Measurements from ENCODE around the gene KNCN. TPM values are rescaled to one million over a fixed set of nuclear protein-coding genes. Genes with fewer than 3 reads are reported as not detected.

KNCN gene
- total RNA-seq, 6 experiments from 2014 or later = not detected

- 91% methylated on average over 8 of the region's 12 CpGs for WGBS (ENCODE audit: insufficient coverage, low coverage, low lambda C conversion rate, missing lambda C conversion rate)
- H3K4me1 ChIP-seq = no peaks in the 10 kb centered on the region
- DNase-seq (no peak), ATAC-seq (peak in 2 of 4 donors; percentile 23 to 38)
- intact Hi-C loops (cut with DNase I) = no loop called here
- H3K36me3 ChIP-seq = peaks cover 0 to 43% (median 3%) of the 10 kb centered on the region in 4 donors
- H3K4me3 ChIP-seq = no peak overlapping the region
- H3K9me3 ChIP-seq = no peaks in the 10 kb centered on the region
- TF ChIP-seq CTCF (IDR thresholded peaks at IDR 0.05) (no peak), POLR2A (IDR thresholded peaks at IDR 0.05) (no peak)
- no peak overlapping the region for H3K27ac ChIP-seq
- H3K27me3 ChIP-seq = no peaks in the 10 kb centered on the region
These were observed 34.0 kb upstream of the KNCN start for GRCh38 chr1:46585312-46585938.

DNA sequence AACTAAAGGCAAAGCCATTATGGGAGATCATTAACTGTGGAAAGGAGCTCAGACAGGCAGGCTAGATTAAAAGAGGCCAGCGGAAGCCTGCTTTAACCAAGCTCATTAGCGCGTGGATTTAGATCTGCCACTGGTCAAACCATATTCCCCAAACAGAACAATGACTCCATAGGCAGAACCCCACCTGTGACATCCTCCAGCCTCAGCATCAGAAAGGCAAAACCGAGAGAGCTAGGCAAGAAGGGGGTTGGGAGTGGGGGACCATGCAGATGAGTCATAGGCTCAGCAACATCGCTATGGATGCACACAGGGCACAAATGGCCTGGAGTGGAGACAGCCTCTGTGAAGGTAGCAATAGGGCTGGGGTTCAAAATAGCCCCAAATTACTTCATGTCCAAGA lies 32.0 kb upstream of the KNCN start:
- peaks cover 0 to 33% (median 2%) of the 10 kb centered on the region in 4 donors for H3K36me3 ChIP-seq
- intact Hi-C loops (cut with DNase I) = no loop called here
- 40% methylated on average over 1 of the region's 5 CpGs for WGBS (ENCODE audit: insufficient coverage, low coverage, low lambda C conversion rate, missing lambda C conversion rate)
- H3K9me3 ChIP-seq = no peaks in the 10 kb centered on the region
- DNase-seq (no peak), ATAC-seq (no peak)
- no peaks in the 10 kb centered on the region for H3K27me3 ChIP-seq
- no peaks in the 10 kb centered on the region for H3K4me1 ChIP-seq
- TF ChIP-seq POLR2A (IDR thresholded peaks at IDR 0.05) (no peak), CTCF (IDR thresholded peaks at IDR 0.05) (no peak)
- H3K27ac ChIP-seq = no peak overlapping the region
- H3K4me3 ChIP-seq = no peak overlapping the region

DNA sequence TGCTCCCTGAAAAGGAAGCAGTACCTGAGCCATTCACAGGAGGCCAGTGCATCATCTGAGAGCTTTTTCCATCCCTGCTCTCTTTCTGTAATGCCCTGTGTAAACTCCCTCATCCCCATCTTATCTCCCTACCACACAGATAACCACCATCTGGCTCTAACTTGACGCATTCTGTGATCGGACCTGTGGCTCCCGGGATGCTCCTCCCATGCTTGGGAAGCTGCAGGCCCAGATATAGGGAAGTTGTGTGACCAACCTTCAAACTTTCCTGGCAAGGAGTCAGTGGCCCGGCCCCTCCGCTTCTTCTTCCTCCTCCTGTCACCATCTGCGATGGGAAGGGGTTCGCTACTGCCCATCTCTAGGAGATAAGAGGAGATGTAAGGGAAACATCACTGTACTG lies 31.5 kb upstream of the KNCN start:
- peaks cover 0 to 33% (median 2%) of the 10 kb centered on the region in 4 donors for H3K36me3 ChIP-seq
- no peak for TF ChIP-seq POLR2A (IDR thresholded peaks at IDR 0.05)
- TF ChIP-seq CTCF (IDR thresholded peaks at IDR 0.05) = no peak
- H3K27me3 ChIP-seq = no peaks in the 10 kb centered on the region
- H3K4me3 ChIP-seq = no peak overlapping the region
- intact Hi-C loops (cut with DNase I) = no loop called here
- 78% methylated on average over 6 of the region's 7 CpGs for WGBS (ENCODE audit: insufficient coverage, low coverage, low lambda C conversion rate, missing lambda C conversion rate)
- no peaks in the 10 kb centered on the region for H3K9me3 ChIP-seq
- DNase-seq (peak in 1 of 3 donors; percentile 44), ATAC-seq (no peak)
- no peaks in the 10 kb centered on the region for H3K4me1 ChIP-seq
- H3K27ac ChIP-seq = no peak overlapping the region

GRCh38 chr1:46581681-46582455 lies 30.4 kb upstream of the KNCN start:
- H3K9me3 ChIP-seq = no peaks in the 10 kb centered on the region
- no peak overlapping the region for H3K4me3 ChIP-seq
- ATAC-seq (peak in 3 of 4 donors; percentile 27 to 39 (median 36)), DNase-seq (no peak)
- intact Hi-C loops (cut with DNase I) = no loop called here
- TF ChIP-seq CTCF (IDR thresholded peaks at IDR 0.05) (no peak), POLR2A (IDR thresholded peaks at IDR 0.05) (no peak)
- 76% methylated on average over 4 of the region's 4 CpGs for WGBS (ENCODE audit: insufficient coverage, low coverage, low lambda C conversion rate, missing lambda C conversion rate)
- H3K36me3 ChIP-seq = peaks cover 0 to 41% (median 2%) of the 10 kb centered on the region in 4 donors
- no peaks in the 10 kb centered on the region for H3K4me1 ChIP-seq
- no peaks in the 10 kb centered on the region for H3K27me3 ChIP-seq
- no peak overlapping the region for H3K27ac ChIP-seq
